ENCODE measurements around the gene PKNOX2. TPM values are rescaled to one million over a fixed set of nuclear protein-coding genes. Genes with fewer than 3 reads are reported as not detected.

PKNOX2 gene
- total RNA-seq, 5 donors from 2014 or later (not counting 1 experiment from before 2014, with no cell fraction given): 0.55 TPM; not detected in 4

- peaks cover 28 to 40% of the 10 kb centered on the region in 2 donors for H3K27me3 Mint-ChIP-seq
- H3K4me3 Mint-ChIP-seq: no peak overlapping the region
- Histone ChIP-seq H3K4me1 (ENCODE audit: control insufficient read depth in 1 of 2, extremely low read depth in 1 of 2, insufficient read depth in 2 of 2, low read length in 2 of 2) (no peaks in the 10 kb centered on the region), H3K36me3 (ENCODE audit: control insufficient read depth in 2 of 2, extremely low read depth in 1 of 2, insufficient read depth in 1 of 2, low read length in 1 of 2) (no peaks in the 10 kb centered on the region), H3K27ac (ENCODE audit: low read length) (no peak overlapping the region), H3K4me3 (ENCODE audit: control insufficient read depth in 1 of 2, extremely low read depth in 1 of 2, low read length in 1 of 2) (no peak overlapping the region), H3K9me3 (no peaks in the 10 kb centered on the region), H3K27me3 (replicated peaks in 1 of 2; ENCODE audit: control insufficient read depth in 2 of 2, extremely low read depth in 1 of 2, insufficient read depth in 2 of 2, low read length in 1 of 2) (peaks cover 2 to 3% of the 10 kb centered on the region in 2 experiments)
- ATAC-seq (replicated peaks in 1 of 4): no peak
- H3K27ac Mint-ChIP-seq: no peak overlapping the region
- DNase-seq: no peak
- ChIA-PET POLR2A (no interaction called here), CTCF (interaction anchor here in 1 of 2 donors (0.5 kb wide), 1 partner anchor 19 kb away, joined by 6 read pairs; no protein-coding TSS in a partner anchor)
- 80% methylated on average over 1 of the region's 2 CpGs for WGBS (ENCODE audit: insufficient coverage)
- H3K9me3 Mint-ChIP-seq: no peaks in the 10 kb centered on the region
- no peaks in the 10 kb centered on the region for H3K36me3 Mint-ChIP-seq
- H3K4me1 Mint-ChIP-seq: no peaks in the 10 kb centered on the region
Measured at GRCh38 chr11:125270711-125271110, 106.2 kb downstream of the PKNOX2 start.

GRCh38 chr11:125271483-125272091, 107.0 kb downstream of the PKNOX2 start:
- POLR2A ChIA-PET: no interaction called here
- no peak for ATAC-seq (replicated peaks in 1 of 4)
- DNase-seq: no peak
- Mint-ChIP-seq H3K4me3 (no peak overlapping the region), H3K27me3 (peaks cover 26 to 38% of the 10 kb centered on the region in 2 donors), H3K27ac (no peak overlapping the region), H3K9me3 (no peaks in the 10 kb centered on the region), H3K4me1 (no peaks in the 10 kb centered on the region), H3K36me3 (no peaks in the 10 kb centered on the region)
- peaks cover 2 to 3% of the 10 kb centered on the region in 2 experiments for H3K27me3 ChIP-seq (replicated peaks in 1 of 2; ENCODE audit: control insufficient read depth in 2 of 2, extremely low read depth in 1 of 2, insufficient read depth in 2 of 2, low read length in 1 of 2)
- CTCF ChIA-PET: interaction anchor here in 1 of 2 donors (0.5 kb wide), 1 partner anchor 20 kb away, joined by 6 read pairs; no protein-coding TSS in a partner anchor
- WGBS (ENCODE audit: insufficient coverage): 92% methylated on average over 3 of the region's 6 CpGs
- no peaks in the 10 kb centered on the region for H3K9me3 ChIP-seq
- no peak overlapping the region for H3K27ac ChIP-seq (ENCODE audit: low read length)
- H3K4me3 ChIP-seq (ENCODE audit: control insufficient read depth in 1 of 2, extremely low read depth in 1 of 2, low read length in 1 of 2): no peak overlapping the region
- no peaks in the 10 kb centered on the region for H3K4me1 ChIP-seq (ENCODE audit: control insufficient read depth in 1 of 2, extremely low read depth in 1 of 2, insufficient read depth in 2 of 2, low read length in 2 of 2)
- H3K36me3 ChIP-seq (ENCODE audit: control insufficient read depth in 2 of 2, extremely low read depth in 1 of 2, insufficient read depth in 1 of 2, low read length in 1 of 2): no peaks in the 10 kb centered on the region

GRCh38 chr11:125272092-125272491, 107.5 kb downstream of the PKNOX2 start:
- Histone ChIP-seq H3K4me1 (ENCODE audit: control insufficient read depth in 1 of 2, extremely low read depth in 1 of 2, insufficient read depth in 2 of 2, low read length in 2 of 2) (no peaks in the 10 kb centered on the region), H3K9me3 (no peaks in the 10 kb centered on the region), H3K27me3 (replicated peaks in 1 of 2; ENCODE audit: control insufficient read depth in 2 of 2, extremely low read depth in 1 of 2, insufficient read depth in 2 of 2, low read length in 1 of 2) (peaks cover 2 to 3% of the 10 kb centered on the region in 2 experiments), H3K27ac (ENCODE audit: low read length) (no peak overlapping the region), H3K4me3 (ENCODE audit: control insufficient read depth in 1 of 2, extremely low read depth in 1 of 2, low read length in 1 of 2) (no peak overlapping the region), H3K36me3 (ENCODE audit: control insufficient read depth in 2 of 2, extremely low read depth in 1 of 2, insufficient read depth in 1 of 2, low read length in 1 of 2) (no peaks in the 10 kb centered on the region)
- no peak overlapping the region for H3K27ac Mint-ChIP-seq
- H3K27me3 Mint-ChIP-seq: peaks cover 21 to 34% of the 10 kb centered on the region in 2 donors
- no peaks in the 10 kb centered on the region for H3K9me3 Mint-ChIP-seq
- no CpG with 5 or more reads among the region's 3 CpGs for WGBS (ENCODE audit: insufficient coverage)
- DNase-seq: no peak
- ChIA-PET POLR2A (no interaction called here), CTCF (no interaction called here)
- no peaks in the 10 kb centered on the region for H3K4me1 Mint-ChIP-seq
- no peak for ATAC-seq (replicated peaks in 1 of 4)
- H3K36me3 Mint-ChIP-seq: no peaks in the 10 kb centered on the region
- H3K4me3 Mint-ChIP-seq: no peak overlapping the region

GRCh38 chr11:125272821-125273220, 108.3 kb downstream of the PKNOX2 start:
- H3K4me3 ChIP-seq (ENCODE audit: control insufficient read depth in 1 of 2, extremely low read depth in 1 of 2, low read length in 1 of 2): no peak overlapping the region
- H3K27me3 ChIP-seq (replicated peaks in 1 of 2; ENCODE audit: control insufficient read depth in 2 of 2, extremely low read depth in 1 of 2, insufficient read depth in 2 of 2, low read length in 1 of 2): peaks cover 2 to 3% of the 10 kb centered on the region in 2 experiments
- Mint-ChIP-seq H3K9me3 (no peaks in the 10 kb centered on the region), H3K4me1 (no peaks in the 10 kb centered on the region), H3K27me3 (peaks cover 14 to 27% of the 10 kb centered on the region in 2 donors), H3K27ac (no peak overlapping the region), H3K4me3 (no peak overlapping the region), H3K36me3 (no peaks in the 10 kb centered on the region)
- H3K27ac ChIP-seq (ENCODE audit: low read length): no peak overlapping the region
- no peaks in the 10 kb centered on the region for H3K36me3 ChIP-seq (ENCODE audit: control insufficient read depth in 2 of 2, extremely low read depth in 1 of 2, insufficient read depth in 1 of 2, low read length in 1 of 2)
- DNase-seq (no peak), ATAC-seq (replicated peaks in 1 of 4) (no peak)
- POLR2A ChIA-PET: no interaction called here
- no peaks in the 10 kb centered on the region for H3K9me3 ChIP-seq
- no peaks in the 10 kb centered on the region for H3K4me1 ChIP-seq (ENCODE audit: control insufficient read depth in 1 of 2, extremely low read depth in 1 of 2, insufficient read depth in 2 of 2, low read length in 2 of 2)
- CTCF ChIA-PET: no interaction called here
- WGBS (ENCODE audit: insufficient coverage): 81% methylated on average over 9 of the region's 10 CpGs

- no peaks in the 10 kb centered on the region for H3K9me3 ChIP-seq
- no peak for ATAC-seq (replicated peaks in 1 of 4)
- H3K4me1 ChIP-seq (ENCODE audit: control insufficient read depth in 1 of 2, extremely low read depth in 1 of 2, insufficient read depth in 2 of 2, low read length in 2 of 2): no peaks in the 10 kb centered on the region
- DNase-seq: no peak
- no peak overlapping the region for H3K27ac Mint-ChIP-seq
- peaks cover 2 to 3% of the 10 kb centered on the region in 2 experiments for H3K27me3 ChIP-seq (replicated peaks in 1 of 2; ENCODE audit: control insufficient read depth in 2 of 2, extremely low read depth in 1 of 2, insufficient read depth in 2 of 2, low read length in 1 of 2)
- peaks cover 13 to 22% of the 10 kb centered on the region in 2 donors for H3K27me3 Mint-ChIP-seq
- H3K4me1 Mint-ChIP-seq: no peaks in the 10 kb centered on the region
- H3K36me3 ChIP-seq (ENCODE audit: control insufficient read depth in 2 of 2, extremely low read depth in 1 of 2, insufficient read depth in 1 of 2, low read length in 1 of 2): no peaks in the 10 kb centered on the region
- WGBS (ENCODE audit: insufficient coverage): 67% methylated on average over 4 of the region's 5 CpGs
- no peak overlapping the region for H3K27ac ChIP-seq (ENCODE audit: low read length)
- POLR2A ChIA-PET: interaction anchor here in 1 of 2 donors (0.6 kb wide), 1 partner anchor 308 kb away, joined by 12 read pairs; no protein-coding TSS in a partner anchor
- CTCF ChIA-PET: no interaction called here
- H3K36me3 Mint-ChIP-seq: no peaks in the 10 kb centered on the region
- H3K4me3 ChIP-seq (ENCODE audit: control insufficient read depth in 1 of 2, extremely low read depth in 1 of 2, low read length in 1 of 2): no peak overlapping the region
- no peaks in the 10 kb centered on the region for H3K9me3 Mint-ChIP-seq
- H3K4me3 Mint-ChIP-seq: no peak overlapping the region
Measured at GRCh38 chr11:125273519-125274000, 109.0 kb downstream of the PKNOX2 start.

- ATAC-seq (replicated peaks in 1 of 4): no peak
Measured at GRCh38 chr11:125274309-125274708, 109.8 kb downstream of the PKNOX2 start.

More at GRCh38 chr11:125274309-125274708, 109.8 kb downstream of the PKNOX2 start:
- Histone ChIP-seq H3K9me3 (no peaks in the 10 kb centered on the region), H3K27me3 (replicated peaks in 1 of 2; ENCODE audit: control insufficient read depth in 2 of 2, extremely low read depth in 1 of 2, insufficient read depth in 2 of 2, low read length in 1 of 2) (peaks cover 2 to 3% of the 10 kb centered on the region in 2 experiments), H3K4me1 (ENCODE audit: control insufficient read depth in 1 of 2, extremely low read depth in 1 of 2, insufficient read depth in 2 of 2, low read length in 2 of 2) (no peaks in the 10 kb centered on the region), H3K4me3 (ENCODE audit: control insufficient read depth in 1 of 2, extremely low read depth in 1 of 2, low read length in 1 of 2) (no peak overlapping the region), H3K36me3 (ENCODE audit: control insufficient read depth in 2 of 2, extremely low read depth in 1 of 2, insufficient read depth in 1 of 2, low read length in 1 of 2) (no peaks in the 10 kb centered on the region), H3K27ac (ENCODE audit: low read length) (no peak overlapping the region)
- no peaks in the 10 kb centered on the region for H3K36me3 Mint-ChIP-seq
- DNase-seq: no peak
- no peak overlapping the region for H3K27ac Mint-ChIP-seq
- H3K9me3 Mint-ChIP-seq: no peaks in the 10 kb centered on the region
- CTCF ChIA-PET: no interaction called here
- no peak overlapping the region for H3K4me3 Mint-ChIP-seq
- no peaks in the 10 kb centered on the region for H3K4me1 Mint-ChIP-seq
- WGBS (ENCODE audit: insufficient coverage): 84% methylated on average over 9 of the region's 11 CpGs
- H3K27me3 Mint-ChIP-seq: peaks cover 13 to 21% of the 10 kb centered on the region in 2 donors
- POLR2A ChIA-PET: no interaction called here
